GM21423 (cell line): Measurements from ENCODE around the gene NUBPL.
"Not testable (repeated sequence)": the region's sequence is repeated elsewhere in the genome, so short reads cannot be mapped to it uniquely, and the experiment has no call there.

Experiments used
- ATAC-seq: cut with Tn5 transposase; IDR thresholded peaks from one replicate; pipeline ENCODE4 v1.9.1; 2021; ENCODE audit warnings: mild to moderate bottlenecking, moderate library complexity; ENCODE audit not compliant: unreplicated experiment

NUBPL gene

DNA sequence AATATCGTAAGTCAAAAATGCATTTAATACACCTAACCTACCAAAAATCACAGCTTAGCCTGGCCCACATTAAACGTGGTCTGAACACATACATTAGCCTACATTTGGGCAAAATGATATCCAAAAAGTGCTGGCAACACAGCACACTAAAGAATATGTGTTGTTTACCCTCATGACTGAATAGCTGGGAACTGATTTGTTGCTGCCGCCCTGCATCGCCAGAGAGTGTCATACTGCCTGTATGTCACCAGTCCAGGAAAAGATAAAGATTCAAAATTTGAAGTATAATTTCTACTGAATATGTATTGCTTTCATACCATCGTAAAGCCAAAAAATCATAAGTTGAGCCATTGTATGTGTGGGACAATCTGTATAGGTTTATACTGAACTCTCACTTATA, 157.8 kb downstream of the NUBPL start:
- no peak for ATAC-seq

- no peak for ATAC-seq
Observed at GRCh38 chr14:31726337-31726736, 165.1 kb downstream of the NUBPL start.

DNA sequence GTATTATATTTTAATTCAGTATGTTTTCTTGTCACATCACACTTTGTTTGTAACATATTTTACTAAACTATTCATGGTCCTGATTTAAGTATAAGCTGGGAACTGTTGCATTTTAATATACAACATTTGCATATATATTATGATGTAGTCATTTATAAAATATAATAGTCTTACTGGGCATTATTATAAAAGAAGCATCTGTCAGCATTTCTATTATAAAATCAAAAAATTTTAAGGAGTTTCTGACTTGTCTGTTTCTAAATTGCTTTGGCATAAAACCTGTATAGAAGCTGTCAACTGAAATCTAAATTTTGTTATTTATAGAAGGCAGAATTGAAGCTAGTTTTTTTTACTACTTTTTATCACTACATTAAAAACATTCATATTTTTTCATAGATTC, 166.6 kb downstream of the NUBPL start:
- ATAC-seq: no peak

DNA sequence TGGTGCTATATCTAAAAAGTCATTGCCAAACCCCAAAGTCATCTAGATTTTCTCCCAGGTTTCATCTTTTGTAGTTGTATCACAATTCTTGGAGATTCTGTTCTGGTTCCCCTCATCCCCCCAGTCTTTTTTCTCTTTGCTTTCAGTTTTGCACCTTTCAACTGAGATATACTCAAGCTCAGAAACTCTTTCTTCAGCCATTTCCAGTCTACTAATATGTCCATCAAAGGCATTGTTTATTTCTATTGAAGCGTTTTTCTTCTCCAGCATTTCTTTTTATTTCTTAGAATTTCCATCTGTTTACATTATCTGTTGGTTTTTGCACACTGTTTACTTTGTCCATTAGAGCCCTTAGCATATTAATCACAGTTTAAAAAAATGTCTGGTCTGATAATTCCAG, 179.5 kb downstream of the NUBPL start:
- ATAC-seq: no peak

GRCh38 chr14:31745741-31746140, 184.5 kb downstream of the NUBPL start:
- ATAC-seq: no peak

DNA sequence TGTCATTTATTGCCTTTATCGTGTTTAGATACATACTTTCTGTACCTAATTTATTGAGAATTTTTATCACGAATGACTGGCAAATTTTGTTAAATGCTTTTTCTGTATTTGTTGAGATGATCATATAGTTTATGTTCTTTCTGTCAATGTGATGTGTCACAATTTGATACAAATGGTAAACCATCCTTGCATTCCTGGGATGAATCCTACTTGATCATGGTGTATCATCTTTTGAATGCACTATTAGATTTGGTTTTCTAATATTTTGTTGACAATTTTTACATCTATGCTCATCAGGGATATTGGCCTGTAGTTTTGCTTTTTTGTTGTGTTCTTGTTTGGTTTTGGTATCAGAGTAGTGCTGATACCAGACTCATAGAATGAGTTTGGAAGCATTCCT, 185.1 kb downstream of the NUBPL start:
- no peak for ATAC-seq

- ATAC-seq: no peak
Observed at GRCh38 chr14:31749275-31749674, 188.1 kb downstream of the NUBPL start.

DNA sequence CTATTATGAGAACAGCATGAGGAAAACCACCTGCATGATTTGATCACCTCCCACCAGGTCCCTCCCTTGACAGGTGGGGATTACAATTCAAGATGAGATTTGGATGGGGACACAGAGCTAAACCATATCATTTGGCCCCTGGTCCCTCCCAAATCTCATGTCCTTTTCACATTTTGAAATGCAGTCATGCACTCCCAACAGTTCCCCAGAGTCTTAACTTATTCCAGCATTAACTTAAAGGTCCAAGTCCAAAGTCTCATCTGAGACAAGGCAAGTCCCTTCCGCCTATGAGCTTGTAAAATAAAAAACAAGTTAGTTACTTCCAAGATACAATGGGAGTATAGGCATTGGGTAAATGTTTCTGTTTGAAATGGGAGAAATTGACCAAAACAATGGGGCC, 189.8 kb downstream of the NUBPL start:
- ATAC-seq: not testable (repeated sequence)

- no peak for ATAC-seq
Observed at GRCh38 chr14:31752867-31753661, 191.9 kb downstream of the NUBPL start.

DNA sequence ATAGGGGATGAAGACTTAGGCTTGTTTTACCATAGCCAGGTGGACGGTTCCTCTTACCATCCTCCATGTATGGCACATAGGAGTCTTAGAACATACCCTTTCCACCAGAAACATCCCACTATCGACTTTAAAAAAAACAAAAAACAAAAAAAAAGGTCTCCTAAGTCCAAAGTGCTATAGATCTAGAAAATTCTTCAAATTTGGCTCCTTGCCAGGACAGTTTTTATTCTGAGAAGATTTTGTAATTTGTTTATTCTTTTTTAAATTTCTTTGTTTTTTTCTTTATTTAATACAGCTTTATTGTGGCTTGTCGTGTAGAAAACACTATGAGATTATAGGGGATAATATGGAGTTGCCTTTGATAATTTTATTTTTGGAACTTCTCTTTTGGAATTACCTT, 197.7 kb downstream of the NUBPL start:
- no peak for ATAC-seq

DNA sequence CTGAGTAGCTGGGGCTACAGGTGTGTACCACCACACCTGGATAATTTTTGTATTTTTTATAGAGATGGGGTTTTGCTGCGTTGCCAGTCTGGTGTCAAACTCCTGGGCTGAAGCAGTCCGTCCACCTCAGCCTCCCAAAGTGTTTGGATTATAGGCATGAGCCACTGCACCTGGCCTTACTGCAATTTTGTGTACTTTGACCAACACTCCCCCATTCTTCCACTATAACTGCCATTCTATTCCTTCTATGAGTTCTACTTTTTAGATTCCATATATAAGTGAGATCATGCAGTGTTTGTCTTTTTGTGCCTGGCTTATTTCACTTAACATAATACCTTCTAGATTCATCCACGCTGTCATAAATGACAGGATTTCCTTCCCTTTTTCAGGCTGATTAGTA, 199.1 kb downstream of the NUBPL start:
- ATAC-seq: no peak

DNA sequence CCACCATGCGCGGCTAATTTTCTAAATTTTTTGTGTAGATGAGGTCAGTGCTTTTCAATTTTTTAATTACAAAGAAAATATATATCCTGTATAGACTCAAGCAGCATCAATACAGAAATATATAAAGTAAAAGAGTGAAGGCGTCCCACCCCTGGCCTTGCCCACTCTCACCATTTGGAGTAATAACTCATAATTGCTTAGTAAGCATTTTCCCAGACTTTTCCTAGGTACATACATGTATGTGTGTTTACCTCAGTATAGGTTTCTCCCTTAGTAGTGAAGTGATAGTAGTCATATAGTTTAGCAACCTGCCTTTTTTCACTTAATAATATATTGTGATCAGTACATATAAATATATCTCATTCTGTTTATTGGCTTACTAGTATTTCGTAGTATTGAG, 200.1 kb downstream of the NUBPL start:
- ATAC-seq: no peak

DNA sequence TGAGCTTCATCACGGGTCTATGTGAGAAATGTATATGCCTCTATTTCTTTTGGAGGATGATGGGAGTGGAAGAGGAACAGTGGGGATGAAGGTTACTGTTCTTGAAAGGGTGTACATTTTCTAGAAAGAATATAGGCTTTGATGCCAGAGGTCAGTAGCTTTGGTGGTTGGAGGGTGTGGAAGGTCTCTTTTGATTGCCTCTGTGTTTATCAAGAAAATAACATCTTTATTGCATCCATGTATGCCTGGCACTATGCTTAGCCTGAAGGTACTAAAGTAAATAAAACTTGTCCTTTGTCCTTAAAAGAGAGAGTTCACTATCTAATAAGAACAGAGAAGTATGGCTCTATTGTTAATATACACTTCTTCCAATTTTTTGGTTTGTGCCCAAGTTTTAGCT, 201.8 kb downstream of the NUBPL start:
- ATAC-seq: no peak

GRCh38 chr14:31766315-31766892, 205.2 kb downstream of the NUBPL start:
- no peak for ATAC-seq

DNA sequence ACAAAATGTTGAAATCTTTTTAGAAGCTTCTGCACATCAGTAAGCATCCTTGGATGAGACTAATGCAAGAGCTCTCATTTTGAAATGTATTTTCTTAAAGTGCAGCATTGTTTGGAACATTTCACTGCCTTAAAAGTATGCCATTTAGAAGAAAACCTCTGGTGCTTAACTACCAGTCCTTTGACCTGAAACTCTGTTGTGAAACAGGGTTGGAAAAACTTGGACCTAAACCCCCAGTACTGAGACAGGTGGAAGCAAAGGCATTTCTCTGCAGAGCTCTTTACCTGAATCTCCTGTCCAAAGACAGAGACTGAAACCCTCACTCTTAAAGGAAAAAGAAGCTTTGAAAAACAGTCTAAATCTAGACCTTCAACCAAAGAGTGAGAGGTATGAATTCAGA, 207.2 kb downstream of the NUBPL start:
- no peak for ATAC-seq

GRCh38 chr14:31770271-31770670, 209.1 kb downstream of the NUBPL start:
- no peak for ATAC-seq

DNA sequence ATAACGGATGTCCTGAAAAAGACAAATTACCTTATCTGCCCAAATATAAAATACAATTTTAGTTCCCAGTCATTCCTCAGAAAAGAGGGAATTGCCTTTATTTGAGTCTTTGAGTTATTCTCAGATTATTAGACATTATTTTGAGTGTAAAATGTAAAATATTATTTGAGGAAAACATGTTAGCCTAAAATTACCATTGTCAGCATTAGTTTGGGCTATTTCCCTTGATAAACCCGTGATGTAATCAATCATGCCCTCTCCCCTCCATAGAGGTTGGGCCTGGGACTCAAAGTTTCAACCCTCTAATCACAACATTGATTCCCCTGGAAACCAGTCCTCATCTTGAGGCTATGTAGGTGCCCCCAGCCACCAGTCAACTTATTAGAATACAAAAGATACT, 213.4 kb downstream of the NUBPL start:
- ATAC-seq: no peak

DNA sequence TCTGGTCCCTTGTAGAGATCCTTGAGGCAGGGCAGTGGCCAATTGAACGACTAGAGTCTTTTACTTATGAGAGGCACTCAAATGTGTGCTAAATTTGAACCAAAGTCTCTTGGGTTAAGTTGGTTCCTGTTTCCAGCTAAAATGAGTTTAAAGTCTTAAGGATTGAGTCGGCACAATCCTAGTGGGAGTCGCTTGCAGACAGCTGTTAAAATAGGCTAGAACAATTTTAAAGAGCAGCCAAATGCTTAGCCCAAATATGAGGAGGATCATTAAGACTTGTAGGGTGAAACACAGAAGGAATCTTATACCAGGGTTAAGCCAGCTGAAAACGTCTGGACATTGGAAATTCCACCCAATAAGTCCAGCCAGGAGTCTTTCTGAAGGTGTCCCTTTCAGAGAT, 216.1 kb downstream of the NUBPL start:
- no peak for ATAC-seq

GRCh38 chr14:31781578-31781977, 220.4 kb downstream of the NUBPL start:
- no peak for ATAC-seq

GRCh38 chr14:31785574-31785973, 224.4 kb downstream of the NUBPL start:
- no peak for ATAC-seq

- ATAC-seq: no peak
Observed at GRCh38 chr14:31787377-31787776, 226.2 kb downstream of the NUBPL start.

DNA sequence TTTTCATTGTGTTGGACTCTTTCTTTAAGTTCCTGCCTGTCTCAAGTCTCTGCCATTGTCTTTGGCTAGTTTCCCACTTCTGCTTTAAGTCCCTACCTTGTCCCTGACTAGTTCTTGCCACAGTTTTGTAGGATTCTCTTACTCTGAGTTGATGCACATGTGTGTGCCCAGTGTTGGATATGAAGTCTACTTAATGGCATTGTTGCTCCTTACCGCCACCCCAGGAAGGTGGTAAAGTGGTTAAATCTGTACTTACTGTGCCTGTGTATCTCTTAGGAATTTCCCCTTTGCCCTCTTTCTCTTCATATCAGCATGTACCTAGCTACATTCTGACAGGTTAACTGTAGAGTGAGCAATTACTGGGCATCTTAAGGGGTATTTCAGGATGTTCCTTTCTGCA, 227.1 kb downstream of the NUBPL start:
- ATAC-seq: no peak

DNA sequence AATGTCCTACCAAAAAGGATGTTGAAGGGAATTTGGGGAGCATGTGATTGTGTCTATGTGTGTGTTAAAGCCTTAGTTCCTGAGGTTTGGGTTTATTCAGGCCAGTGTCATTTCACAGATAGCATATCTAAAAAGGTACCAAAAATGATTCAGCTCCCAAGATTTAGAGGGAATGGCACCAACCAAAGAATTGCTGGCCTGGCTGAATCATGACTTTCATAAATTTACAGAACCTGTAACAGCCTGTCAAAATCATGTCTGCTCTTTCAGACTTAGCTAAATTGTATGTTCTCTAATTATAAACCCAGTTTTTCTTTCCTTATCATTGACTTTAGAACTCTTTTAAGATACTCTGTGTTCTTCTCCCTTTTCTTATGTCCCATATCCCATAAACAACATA, 231.5 kb downstream of the NUBPL start:
- no peak for ATAC-seq
